Gastrocnemius medialis (tissue), 4 donors: ENCODE data around the gene SYT9. TPM values are rescaled to one million over a fixed set of nuclear protein-coding genes. Genes with fewer than 3 reads are reported as not detected.

Source experiments
- ATAC-seq, 2 donors: fragments of 150-250 bp; one replicate each; pipeline ENCODE4 v1.9.1; 2016
- DNase-seq, 2 donors: peaks; one replicate each; pipeline ENCODE4 v3.0.0-alpha.2; 2019
- H3K27ac ChIP-seq, 4 donors: fragments of 200-600 bp; sonication (generic); 1 replicate in 1 of 4; 2 replicates in 3 of 4; pipeline ENCODE4 v1.5.1; 2016 to 2018; ENCODE audit warnings: mild to moderate bottlenecking in 2 of 4, moderate library complexity in 1 of 4
- H3K27me3 ChIP-seq, 3 donors: fragments of 200-600 bp; sonication (generic) in 2 of 3; 1 replicate in 1 of 3; 2 replicates in 2 of 3; pipeline versions ENCODE4 v1.5.1 to v1.6.0; 2016 to 2019; ENCODE audit warnings: mild to moderate bottlenecking in 1 of 3, moderate library complexity in 1 of 3
- H3K36me3 ChIP-seq, 2 donors: fragments of 200-600 bp; sonication (generic) in 1 of 2; one replicate each; pipeline ENCODE4 v1.5.1; 2017 to 2018
- H3K4me1 ChIP-seq, 2 donors: fragments of 200-600 bp; sonication (generic) in 1 of 2; one replicate each; pipeline ENCODE4 v1.5.1; 2016 to 2017; ENCODE audit warnings: mild to moderate bottlenecking in 2 of 2
- H3K4me3 ChIP-seq, 4 donors: fragments of 200-600 bp; sonication (generic) in 3 of 4; 1 replicate in 1 of 4; 2 replicates in 3 of 4; pipeline ENCODE4 v1.5.1; 2016 to 2019; ENCODE audit warnings: mild to moderate bottlenecking in 2 of 4
- H3K9me3 ChIP-seq, 3 donors: fragments of 200-600 bp; sonication (generic) in 2 of 3; 1 replicate in 1 of 3; 2 replicates in 2 of 3; pipeline ENCODE4 v1.5.1; 2016 to 2019
- POLR2A ChIP-seq, 2 donors: fragments of 450-650 bp; IDR thresholded peaks; one replicate each; pipeline ENCODE4 v1.6.1; 2017; ENCODE audit warnings: antibody characterized with exemption in 2 of 2, mild to moderate bottlenecking in 2 of 2, moderate library complexity in 2 of 2
- in situ Hi-C, 4 donors: fragments of 200-750 bp; cut with MboI; loops; one replicate each; pipeline versions ENCODE4 v1.15.0 to v1.8.0; 2017; ENCODE audit warnings: low sequenced_read_pairs in 4 of 4
- intact Hi-C: fragments of 100-400 bp; cut with DNase I; formaldehyde crosslinking; loops from one replicate; pipeline ENCODE4 v1.15.1; 2023; ENCODE audit warnings: low total_unique reads
- total RNA-seq, 4 donors: library from RNA; depleted of rRNA; stranded (reverse); fragments of >200 nt; gene quantifications; one replicate each; pipeline versions ENCODE4 v1.1.0 to v1.2.3, GENCODE V29; 2016
- TF ChIP-seq, protein P1 (sequence below), 5 experiments: fragments of 450-650 bp in 3 of 5; fragments of 200-600 bp in 2 of 5; sonication (generic) in 2 of 5; IDR thresholded peaks in 4 of 5; conservative IDR thresholded peaks in 1 of 5; 1 replicate in 4 of 5; 2 replicates in 1 of 5; pipeline ENCODE4 v1.5.1; 2016 to 2019; ENCODE audit warnings: antibody characterized with exemption in 5 of 5, mild to moderate bottlenecking in 3 of 5, moderate library complexity in 3 of 5

The SYT9 gene
- total RNA-seq, 4 donors from 2014 or later, result 0.09 TPM; not detected in 3

DNA sequence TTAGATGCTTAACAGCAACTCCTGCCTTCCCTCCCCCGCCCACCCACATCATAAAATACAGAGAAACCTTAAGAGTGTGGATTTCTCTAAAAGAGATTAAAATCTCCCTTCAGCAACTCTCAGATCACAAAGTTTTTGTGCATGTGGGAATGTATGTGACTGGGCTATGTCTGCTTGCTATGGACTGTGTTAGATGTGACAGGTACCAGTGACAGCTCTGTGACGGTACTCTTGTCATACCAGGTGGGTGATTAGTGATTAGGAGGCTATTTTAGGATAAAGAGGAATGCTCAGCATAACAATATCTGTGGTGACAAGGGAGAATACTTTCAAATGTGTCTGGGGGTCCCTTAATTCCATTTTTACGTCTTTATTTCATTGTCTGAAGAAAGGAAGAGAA lies 60.2 kb downstream of the SYT9 start:
- TF ChIP-seq, protein P1, sequence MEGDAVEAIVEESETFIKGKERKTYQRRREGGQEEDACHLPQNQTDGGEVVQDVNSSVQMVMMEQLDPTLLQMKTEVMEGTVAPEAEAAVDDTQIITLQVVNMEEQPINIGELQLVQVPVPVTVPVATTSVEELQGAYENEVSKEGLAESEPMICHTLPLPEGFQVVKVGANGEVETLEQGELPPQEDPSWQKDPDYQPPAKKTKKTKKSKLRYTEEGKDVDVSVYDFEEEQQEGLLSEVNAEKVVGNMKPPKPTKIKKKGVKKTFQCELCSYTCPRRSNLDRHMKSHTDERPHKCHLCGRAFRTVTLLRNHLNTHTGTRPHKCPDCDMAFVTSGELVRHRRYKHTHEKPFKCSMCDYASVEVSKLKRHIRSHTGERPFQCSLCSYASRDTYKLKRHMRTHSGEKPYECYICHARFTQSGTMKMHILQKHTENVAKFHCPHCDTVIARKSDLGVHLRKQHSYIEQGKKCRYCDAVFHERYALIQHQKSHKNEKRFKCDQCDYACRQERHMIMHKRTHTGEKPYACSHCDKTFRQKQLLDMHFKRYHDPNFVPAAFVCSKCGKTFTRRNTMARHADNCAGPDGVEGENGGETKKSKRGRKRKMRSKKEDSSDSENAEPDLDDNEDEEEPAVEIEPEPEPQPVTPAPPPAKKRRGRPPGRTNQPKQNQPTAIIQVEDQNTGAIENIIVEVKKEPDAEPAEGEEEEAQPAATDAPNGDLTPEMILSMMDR (IDR thresholded peaks at IDR 0.05 in 4 of 5, conservative IDR thresholded peaks at IDR 0.05 in 1 of 5), result no peak
- no peak for TF ChIP-seq POLR2A (IDR thresholded peaks at IDR 0.05)
- in situ Hi-C loops (no loop called here), intact Hi-C loops (no loop called here)

DNA sequence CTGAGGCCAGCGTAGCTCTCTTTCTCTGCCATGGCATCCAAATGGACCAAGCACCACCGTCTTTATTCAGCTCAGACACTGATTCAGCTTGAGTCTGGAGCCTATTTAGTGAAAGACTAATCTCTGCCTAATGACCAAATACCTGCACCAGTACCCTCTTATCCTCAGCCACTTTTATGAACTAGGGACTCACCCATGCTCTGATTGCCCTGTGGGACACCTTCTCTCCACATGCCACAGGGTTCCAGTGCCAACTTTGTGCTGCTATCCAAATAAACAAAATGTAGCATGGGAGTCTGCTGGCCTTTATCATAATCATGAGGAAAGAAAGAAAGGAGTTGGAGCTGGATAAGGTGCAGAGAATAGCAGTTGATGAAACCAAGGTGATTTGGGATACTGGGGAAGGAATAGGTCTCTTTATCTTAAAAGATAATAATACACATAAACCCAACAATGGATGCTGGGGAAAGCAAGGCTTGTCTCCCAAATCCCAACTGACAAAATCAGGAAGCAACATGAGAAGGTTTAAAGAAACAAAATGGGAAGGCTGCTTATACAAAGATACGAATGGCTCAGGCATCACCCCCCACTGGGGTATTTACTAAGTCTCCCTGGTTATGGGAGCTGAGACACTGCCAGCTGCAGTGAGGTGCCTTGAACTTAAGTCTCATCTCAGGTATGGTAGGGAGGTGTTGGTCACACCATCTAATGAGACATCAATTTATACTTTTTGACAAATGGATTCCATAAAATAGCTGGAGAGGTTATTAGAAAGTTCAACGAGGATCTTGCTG lies 63.3 kb downstream of the SYT9 start:
- Histone ChIP-seq H3K36me3 (no peaks in the 10 kb centered on the region), H3K27ac (no peak overlapping the region), H3K4me1 (no peaks in the 10 kb centered on the region), H3K4me3 (no peak overlapping the region), H3K9me3 (no peaks in the 10 kb centered on the region), H3K27me3 (no peaks in the 10 kb centered on the region)
- in situ Hi-C loops, result no loop called here
- TF ChIP-seq, protein P1 (IDR thresholded peaks at IDR 0.05 in 4 of 5, conservative IDR thresholded peaks at IDR 0.05 in 1 of 5), result no peak
- TF ChIP-seq POLR2A (IDR thresholded peaks at IDR 0.05), result no peak
- DNase-seq, result no peak
- intact Hi-C loops, result no loop called here
- ATAC-seq, result no peak

More for the DNA sequence above, 60.2 kb downstream of the SYT9 start:
- Histone ChIP-seq H3K27me3 (no peaks in the 10 kb centered on the region), H3K4me1 (no peaks in the 10 kb centered on the region), H3K36me3 (no peaks in the 10 kb centered on the region), H3K9me3 (no peaks in the 10 kb centered on the region), H3K27ac (no peak overlapping the region), H3K4me3 (no peak overlapping the region)
- no peak for DNase-seq
- no peak for ATAC-seq

DNA sequence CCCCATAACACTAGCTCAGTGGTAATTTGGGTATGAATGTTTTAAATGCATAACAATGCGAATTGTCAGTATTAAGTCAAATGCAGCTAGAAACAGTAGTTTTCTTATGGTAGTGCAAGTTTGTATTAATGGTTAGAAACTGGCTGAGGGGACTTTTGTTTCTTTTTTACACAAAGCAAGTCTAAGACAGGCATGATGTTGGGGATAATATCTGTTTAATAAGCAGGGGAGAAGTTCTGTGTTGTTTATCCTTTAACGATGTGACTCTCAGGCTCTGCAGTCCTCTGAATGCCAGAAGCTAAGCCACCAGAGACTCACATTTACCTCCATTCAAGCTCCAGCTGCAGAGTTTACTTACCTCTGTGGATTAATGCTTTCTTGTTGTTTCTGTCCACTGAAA lies 67.8 kb downstream of the SYT9 start:
- ATAC-seq (no peak), DNase-seq (no peak)
- no peak overlapping the region for H3K4me3 ChIP-seq
- no peak for TF ChIP-seq POLR2A (IDR thresholded peaks at IDR 0.05)
- TF ChIP-seq, protein P1 (IDR thresholded peaks at IDR 0.05 in 4 of 5, conservative IDR thresholded peaks at IDR 0.05 in 1 of 5), result no peak
- H3K27ac ChIP-seq, result no peak overlapping the region
- no peaks in the 10 kb centered on the region for H3K4me1 ChIP-seq
- intact Hi-C loops (no loop called here), in situ Hi-C loops (no loop called here)
- no peaks in the 10 kb centered on the region for H3K27me3 ChIP-seq
- H3K36me3 ChIP-seq, result no peaks in the 10 kb centered on the region
- no peaks in the 10 kb centered on the region for H3K9me3 ChIP-seq

DNA sequence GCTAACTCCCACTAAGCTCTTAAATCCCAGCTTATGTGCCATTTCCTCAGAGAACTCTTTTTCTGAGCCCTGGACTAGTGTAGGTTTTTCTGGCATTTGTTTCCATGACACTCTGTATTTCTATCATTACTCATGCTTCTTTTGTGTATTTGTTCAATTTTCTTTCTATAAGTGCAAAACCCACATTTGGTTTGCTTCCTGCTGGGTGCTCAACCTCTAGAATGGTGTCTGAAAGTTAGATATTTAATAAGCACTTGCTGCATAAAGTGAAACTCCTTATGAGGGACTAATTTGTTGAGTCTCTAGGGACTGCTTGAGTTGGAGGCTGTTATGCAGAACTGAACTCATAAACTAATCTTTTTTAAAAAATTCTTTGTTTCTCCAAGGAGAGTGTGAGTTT lies 68.6 kb downstream of the SYT9 start:
- intact Hi-C loops, result no loop called here
- TF ChIP-seq, protein P1 (IDR thresholded peaks at IDR 0.05 in 4 of 5, conservative IDR thresholded peaks at IDR 0.05 in 1 of 5), result no peak
- no peak for TF ChIP-seq POLR2A (IDR thresholded peaks at IDR 0.05)
- ATAC-seq (no peak), DNase-seq (no peak)
- no peaks in the 10 kb centered on the region for H3K9me3 ChIP-seq
- H3K27ac ChIP-seq, result no peak overlapping the region
- H3K4me3 ChIP-seq, result no peak overlapping the region
- no peaks in the 10 kb centered on the region for H3K36me3 ChIP-seq
- H3K4me1 ChIP-seq, result no peaks in the 10 kb centered on the region
- no peaks in the 10 kb centered on the region for H3K27me3 ChIP-seq
- in situ Hi-C loops, result no loop called here
